Stimulated activated CD4-positive, alpha-beta T cell treated with anti-CD3 and anti-CD28 coated beads, Interleukin-1b, Interleukin-23, amount 100 ng/mL, for 24 hours (primary cell): ENCODE results near the gene USF2.

Experiments used
- DNase-seq, 4 experiments: peaks; one replicate each; pipeline ENCODE4 v3.0.0-alpha.2; 2020; ENCODE audit warnings: low read depth in 4 of 4, low spot score in 1 of 4

USF2 gene

GRCh38 chr19:35298561-35298972 lies 29.8 kb downstream of the USF2 start:
- DNase-seq: no peak

GRCh38 chr19:35299523-35300338 lies 31.0 kb downstream of the USF2 start:
- no peak for DNase-seq

GRCh38 chr19:35300339-35300649 lies 31.5 kb downstream of the USF2 start:
- no peak for DNase-seq

- DNase-seq: no peak
These were observed 33.2 kb downstream of the USF2 start for GRCh38 chr19:35301961-35302360.

- no peak for DNase-seq
These were observed 33.7 kb downstream of the USF2 start for GRCh38 chr19:35302446-35302845.

- no peak for DNase-seq
These were observed 34.7 kb downstream of the USF2 start for GRCh38 chr19:35303357-35303915.

- DNase-seq: no peak
These were observed 35.3 kb downstream of the USF2 start for GRCh38 chr19:35304036-35304435.

GRCh38 chr19:35305181-35305580 lies 36.4 kb downstream of the USF2 start:
- no peak for DNase-seq

- no peak for DNase-seq
These were observed 37.9 kb downstream of the USF2 start for GRCh38 chr19:35306473-35307246.

- DNase-seq: no peak
These were observed 39.2 kb downstream of the USF2 start for GRCh38 chr19:35307931-35308330.

GRCh38 chr19:35308910-35309309 lies 40.1 kb downstream of the USF2 start:
- DNase-seq: no peak

- DNase-seq: no peak
These were observed 40.9 kb downstream of the USF2 start for GRCh38 chr19:35309481-35310279.

GRCh38 chr19:35310331-35310730 lies 41.6 kb downstream of the USF2 start:
- DNase-seq: no peak

- DNase-seq: no peak
These were observed 42.2 kb downstream of the USF2 start for GRCh38 chr19:35310811-35311465.

GRCh38 chr19:35311901-35312665 lies 43.3 kb downstream of the USF2 start:
- no peak for DNase-seq

GRCh38 chr19:35313587-35313986 lies 44.8 kb downstream of the USF2 start:
- no peak for DNase-seq

GRCh38 chr19:35314031-35314430 lies 45.3 kb downstream of the USF2 start:
- no peak for DNase-seq

- no peak for DNase-seq
These were observed 46.2 kb downstream of the USF2 start for GRCh38 chr19:35314858-35315470.

GRCh38 chr19:35315883-35316282 lies 47.1 kb downstream of the USF2 start:
- no peak for DNase-seq

GRCh38 chr19:35316560-35316959 lies 47.8 kb downstream of the USF2 start:
- no peak for DNase-seq
